Measurements from ENCODE around the gene CD180. TPM values are rescaled to one million over a fixed set of nuclear protein-coding genes. Genes with fewer than 3 reads are reported as not detected.

CD180 gene
- total RNA-seq, 3 donors from 2014 or later = 0.98 to 4.6 (median 2.8) TPM

DNA sequence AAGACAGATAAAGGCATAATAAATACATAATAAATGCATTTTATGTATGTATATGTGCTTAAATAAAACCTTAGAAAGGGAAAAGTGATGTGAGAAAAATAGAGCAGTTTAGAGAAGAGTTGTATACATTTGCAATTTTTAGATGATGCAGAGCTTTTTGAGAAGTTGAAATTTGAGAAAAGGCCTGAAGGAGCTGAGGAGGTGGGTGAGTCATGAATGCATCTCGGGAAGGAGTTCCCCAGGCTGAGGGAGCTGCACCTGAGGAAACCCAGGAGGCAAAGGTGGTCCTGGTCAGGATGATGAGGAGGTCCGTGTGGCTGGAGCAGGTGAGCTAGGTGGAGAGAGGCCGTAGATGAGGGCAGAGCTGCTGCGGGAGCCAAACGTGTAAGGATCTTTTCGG is 17.4 kb upstream of the CD180 start:
- Histone ChIP-seq H3K27me3 (no peaks in the 10 kb centered on the region), H3K4me3 (no peak overlapping the region), H3K9me3 (no peaks in the 10 kb centered on the region), H3K27ac (peak overlapping the region; percentile 84 to 90), H3K36me3 (no peaks in the 10 kb centered on the region), H3K4me1 (peaks cover 0 to 4% of the 10 kb centered on the region in 2 donors)
- DNase-seq (ENCODE audit: low spot score in 2 of 2) = no peak
- TF ChIP-seq, protein P1, sequence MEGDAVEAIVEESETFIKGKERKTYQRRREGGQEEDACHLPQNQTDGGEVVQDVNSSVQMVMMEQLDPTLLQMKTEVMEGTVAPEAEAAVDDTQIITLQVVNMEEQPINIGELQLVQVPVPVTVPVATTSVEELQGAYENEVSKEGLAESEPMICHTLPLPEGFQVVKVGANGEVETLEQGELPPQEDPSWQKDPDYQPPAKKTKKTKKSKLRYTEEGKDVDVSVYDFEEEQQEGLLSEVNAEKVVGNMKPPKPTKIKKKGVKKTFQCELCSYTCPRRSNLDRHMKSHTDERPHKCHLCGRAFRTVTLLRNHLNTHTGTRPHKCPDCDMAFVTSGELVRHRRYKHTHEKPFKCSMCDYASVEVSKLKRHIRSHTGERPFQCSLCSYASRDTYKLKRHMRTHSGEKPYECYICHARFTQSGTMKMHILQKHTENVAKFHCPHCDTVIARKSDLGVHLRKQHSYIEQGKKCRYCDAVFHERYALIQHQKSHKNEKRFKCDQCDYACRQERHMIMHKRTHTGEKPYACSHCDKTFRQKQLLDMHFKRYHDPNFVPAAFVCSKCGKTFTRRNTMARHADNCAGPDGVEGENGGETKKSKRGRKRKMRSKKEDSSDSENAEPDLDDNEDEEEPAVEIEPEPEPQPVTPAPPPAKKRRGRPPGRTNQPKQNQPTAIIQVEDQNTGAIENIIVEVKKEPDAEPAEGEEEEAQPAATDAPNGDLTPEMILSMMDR (IDR thresholded peaks at IDR 0.05) = no peak
- TF ChIP-seq POLR2AphosphoS5 (IDR thresholded peaks at IDR 0.05) = no peak
- TF ChIP-seq POLR2A (IDR thresholded peaks at IDR 0.05) = no peak
- intact Hi-C loops (cut with DNase I; ENCODE audit: low total_unique reads) = no loop called here

GRCh38 chr5:67211926-67212325 is 15.3 kb upstream of the CD180 start:
- H3K4me1 ChIP-seq = peaks cover 0 to 8% of the 10 kb centered on the region in 2 donors
- no peak overlapping the region for H3K4me3 ChIP-seq
- TF ChIP-seq POLR2A (IDR thresholded peaks at IDR 0.05) = no peak
- no peak for TF ChIP-seq POLR2AphosphoS5 (IDR thresholded peaks at IDR 0.05)
- TF ChIP-seq, protein P1 (IDR thresholded peaks at IDR 0.05) = no peak
- no peak for DNase-seq (ENCODE audit: low spot score in 2 of 2)
- no peaks in the 10 kb centered on the region for H3K27me3 ChIP-seq
- intact Hi-C loops (cut with DNase I; ENCODE audit: low total_unique reads) = no loop called here
- H3K36me3 ChIP-seq = no peaks in the 10 kb centered on the region
- H3K9me3 ChIP-seq = no peaks in the 10 kb centered on the region
- peak overlapping the region; percentile 35 to 60 for H3K27ac ChIP-seq

GRCh38 chr5:67209141-67209771 is 12.7 kb upstream of the CD180 start:
- H3K36me3 ChIP-seq = no peaks in the 10 kb centered on the region
- H3K4me1 ChIP-seq = peaks cover 0 to 14% of the 10 kb centered on the region in 2 donors
- no peak overlapping the region for H3K4me3 ChIP-seq
- intact Hi-C loops (cut with DNase I; ENCODE audit: low total_unique reads) = no loop called here
- no peaks in the 10 kb centered on the region for H3K9me3 ChIP-seq
- TF ChIP-seq POLR2A (IDR thresholded peaks at IDR 0.05) = no peak
- TF ChIP-seq, protein P1 (IDR thresholded peaks at IDR 0.05) = peak; percentile 83 to 92 (median 88)
- peak in 2 of 3 donors; percentile 56 to 59 for TF ChIP-seq POLR2AphosphoS5 (IDR thresholded peaks at IDR 0.05)
- peak; percentile 63 to 82 for DNase-seq (ENCODE audit: low spot score in 2 of 2)
- H3K27ac ChIP-seq = peak overlapping the region; percentile 17 to 28
- no peaks in the 10 kb centered on the region for H3K27me3 ChIP-seq

- TF ChIP-seq, protein P1 (IDR thresholded peaks at IDR 0.05) = no peak
- no peak for TF ChIP-seq POLR2A (IDR thresholded peaks at IDR 0.05)
- TF ChIP-seq POLR2AphosphoS5 (IDR thresholded peaks at IDR 0.05) = no peak
- peak overlapping the region; percentile 45 to 81 for H3K27ac ChIP-seq
Measured at GRCh38 chr5:67208403-67208802, 11.8 kb upstream of the CD180 start.

GRCh38 chr5:67206929-67207328 is 10.3 kb upstream of the CD180 start:
- Histone ChIP-seq H3K36me3 (no peaks in the 10 kb centered on the region), H3K4me1 (peaks cover 0 to 14% of the 10 kb centered on the region in 2 donors), H3K27ac (peak overlapping the region; percentile 77 to 81), H3K4me3 (no peak overlapping the region), H3K27me3 (no peaks in the 10 kb centered on the region), H3K9me3 (no peaks in the 10 kb centered on the region)
- intact Hi-C loops (cut with DNase I; ENCODE audit: low total_unique reads) = no loop called here
- TF ChIP-seq POLR2A (IDR thresholded peaks at IDR 0.05) (no peak), POLR2AphosphoS5 (IDR thresholded peaks at IDR 0.05) (no peak)
- TF ChIP-seq, protein P1 (IDR thresholded peaks at IDR 0.05) = no peak
- peak; percentile 54 to 72 for DNase-seq (ENCODE audit: low spot score in 2 of 2)

More at GRCh38 chr5:67208403-67208802, 11.8 kb upstream of the CD180 start:
- Histone ChIP-seq H3K27me3 (no peaks in the 10 kb centered on the region), H3K9me3 (no peaks in the 10 kb centered on the region), H3K36me3 (no peaks in the 10 kb centered on the region), H3K4me3 (no peak overlapping the region), H3K4me1 (peaks cover 0 to 14% of the 10 kb centered on the region in 2 donors)
- intact Hi-C loops (cut with DNase I; ENCODE audit: low total_unique reads) = no loop called here
- no peak for DNase-seq (ENCODE audit: low spot score in 2 of 2)

All from breast epithelium (tissue), 4 donors.